ENCODE data around the gene ATG5.

Gene ATG5

DNA sequence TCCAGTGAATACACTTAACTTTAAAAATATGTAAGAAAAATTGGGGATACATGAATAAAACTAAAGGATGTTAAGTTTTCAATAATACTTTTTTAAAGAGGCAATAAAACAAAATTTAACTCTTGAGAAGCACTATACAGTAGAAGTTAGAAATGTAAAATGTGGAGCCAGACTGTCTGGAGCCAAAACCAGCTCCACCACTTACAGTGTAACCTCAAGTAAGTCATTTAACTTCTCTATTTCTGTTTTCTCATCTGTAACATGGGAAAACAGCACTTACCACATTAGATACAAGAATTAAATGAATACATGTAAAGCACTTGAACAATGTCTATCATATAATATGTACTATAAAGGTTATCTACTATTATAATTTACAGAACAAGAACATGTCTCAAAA is 6.7 kb downstream of the ATG5 start:
- H3K4me3 ChIP-seq (ENCODE audit: low read length): no peak overlapping the region
- no peak overlapping the region for H3K23ac ChIP-seq (ENCODE audit: low read length)
- DNase-seq: no peak
- peaks cover 3% of the 10 kb centered on the region for H3K4me1 ChIP-seq (ENCODE audit: control insufficient read depth, low read depth, low read length)
- H3K79me1 ChIP-seq (ENCODE audit: low read length): peaks cover 10% of the 10 kb centered on the region
- H3K4ac ChIP-seq (ENCODE audit: low read depth, low read length): no peak overlapping the region
- no peaks in the 10 kb centered on the region for H3K36me3 ChIP-seq (ENCODE audit: control insufficient read depth, insufficient read depth, low read length)
- no peak overlapping the region for H3K27ac ChIP-seq (ENCODE audit: low read depth, low read length)
- H2BK15ac ChIP-seq (replicated peaks; ENCODE audit: low read depth): no peak overlapping the region
- no peak overlapping the region for H2AK5ac ChIP-seq (ENCODE audit: low read length)
- no peaks in the 10 kb centered on the region for H3K27me3 ChIP-seq (ENCODE audit: insufficient read depth, low read length, poor library complexity)
- no peak overlapping the region for H2BK5ac ChIP-seq (ENCODE audit: low read length)
- H4K8ac ChIP-seq (ENCODE audit: low read depth, low read length): no peak overlapping the region
- H4K5ac ChIP-seq (ENCODE audit: low read length): no peak overlapping the region
- no peak overlapping the region for H2BK120ac ChIP-seq (ENCODE audit: low read depth, low read length)
- H3K56ac ChIP-seq (ENCODE audit: low read length): no peak overlapping the region
- no peak overlapping the region for H3K4me2 ChIP-seq (ENCODE audit: low read length)
- no peak overlapping the region for H3K9ac ChIP-seq (ENCODE audit: low read length)
- H3K79me2 ChIP-seq (ENCODE audit: control insufficient read depth, insufficient read depth, low read length): peaks cover 40% of the 10 kb centered on the region
- no peak overlapping the region for H3K18ac ChIP-seq (ENCODE audit: low read length)

DNA sequence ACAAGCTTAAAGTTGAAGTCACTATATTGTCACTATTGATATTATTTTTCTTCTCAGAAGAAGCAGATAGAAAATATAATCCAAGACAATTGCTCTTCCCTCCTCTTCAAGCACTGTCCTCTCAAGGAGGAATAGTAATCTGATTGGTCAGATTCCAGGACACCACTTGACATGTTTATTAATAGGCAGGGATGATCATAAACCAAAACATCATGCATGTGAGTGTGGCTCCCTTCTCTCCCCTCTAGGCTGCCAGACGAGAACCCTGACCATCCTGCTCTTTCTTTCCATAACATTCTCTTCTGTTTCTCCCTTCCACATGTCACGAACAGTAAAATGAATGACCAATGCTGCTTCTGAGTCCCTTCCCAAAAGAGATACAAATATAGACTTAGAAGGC is 7.5 kb downstream of the ATG5 start:
- Histone ChIP-seq H4K5ac (ENCODE audit: low read length) (no peak overlapping the region), H3K4me1 (ENCODE audit: control insufficient read depth, low read depth, low read length) (peaks cover 2% of the 10 kb centered on the region), H3K4ac (ENCODE audit: low read depth, low read length) (no peak overlapping the region), H2AK5ac (ENCODE audit: low read length) (no peak overlapping the region), H3K4me2 (ENCODE audit: low read length) (no peak overlapping the region), H3K56ac (ENCODE audit: low read length) (no peak overlapping the region), H3K27me3 (ENCODE audit: insufficient read depth, low read length, poor library complexity) (no peaks in the 10 kb centered on the region), H3K18ac (ENCODE audit: low read length) (no peak overlapping the region), H3K79me2 (ENCODE audit: control insufficient read depth, insufficient read depth, low read length) (peaks cover 33% of the 10 kb centered on the region), H3K4me3 (ENCODE audit: low read length) (no peak overlapping the region), H2BK5ac (ENCODE audit: low read length) (no peak overlapping the region), H3K36me3 (ENCODE audit: control insufficient read depth, insufficient read depth, low read length) (no peaks in the 10 kb centered on the region), H3K23ac (ENCODE audit: low read length) (no peak overlapping the region), H3K9ac (ENCODE audit: low read length) (no peak overlapping the region), H2BK15ac (replicated peaks; ENCODE audit: low read depth) (no peak overlapping the region), H2BK120ac (ENCODE audit: low read depth, low read length) (no peak overlapping the region), H3K27ac (ENCODE audit: low read depth, low read length) (no peak overlapping the region), H4K8ac (ENCODE audit: low read depth, low read length) (no peak overlapping the region), H3K79me1 (ENCODE audit: low read length) (peaks cover 10% of the 10 kb centered on the region)
- no CpG with 5 or more reads among the region's 2 CpGs for WGBS (ENCODE audit: extremely low coverage, insufficient coverage, low lambda C conversion rate)
- DNase-seq: no peak

DNA sequence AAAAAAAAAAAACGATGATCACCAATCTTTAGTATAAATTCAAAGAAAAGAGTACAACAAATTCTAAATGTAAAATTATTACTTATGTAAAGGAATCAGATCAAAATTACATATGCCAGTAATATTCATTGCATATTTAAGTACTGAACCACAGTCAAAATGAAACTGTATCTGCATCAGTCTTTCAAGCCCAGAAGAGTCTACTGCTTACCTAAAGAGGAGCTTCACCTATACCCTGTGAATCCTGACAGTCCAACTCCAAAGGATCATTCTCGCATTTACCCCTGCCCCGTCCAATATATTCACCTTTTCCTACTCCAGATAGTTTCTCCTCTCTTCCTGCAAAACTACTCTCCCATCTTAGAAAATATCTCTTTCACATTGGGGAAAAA is 9.2 kb downstream of the ATG5 start:
- Histone ChIP-seq H2BK120ac (ENCODE audit: low read depth, low read length) (no peak overlapping the region), H3K23ac (ENCODE audit: low read length) (no peak overlapping the region), H2BK5ac (ENCODE audit: low read length) (no peak overlapping the region), H2BK15ac (replicated peaks; ENCODE audit: low read depth) (no peak overlapping the region), H3K27me3 (ENCODE audit: insufficient read depth, low read length, poor library complexity) (no peaks in the 10 kb centered on the region), H3K79me1 (ENCODE audit: low read length) (peaks cover 11% of the 10 kb centered on the region), H3K18ac (ENCODE audit: low read length) (no peak overlapping the region), H4K8ac (ENCODE audit: low read depth, low read length) (no peak overlapping the region), H3K4me3 (ENCODE audit: low read length) (no peak overlapping the region), H3K4ac (ENCODE audit: low read depth, low read length) (no peak overlapping the region), H4K5ac (ENCODE audit: low read length) (no peak overlapping the region), H3K27ac (ENCODE audit: low read depth, low read length) (no peak overlapping the region), H2AK5ac (ENCODE audit: low read length) (no peak overlapping the region), H3K4me2 (ENCODE audit: low read length) (no peak overlapping the region), H3K79me2 (ENCODE audit: control insufficient read depth, insufficient read depth, low read length) (peaks cover 24% of the 10 kb centered on the region), H3K9ac (ENCODE audit: low read length) (no peak overlapping the region), H3K56ac (ENCODE audit: low read length) (no peak overlapping the region), H3K36me3 (ENCODE audit: control insufficient read depth, insufficient read depth, low read length) (no peaks in the 10 kb centered on the region), H3K4me1 (ENCODE audit: control insufficient read depth, low read depth, low read length) (peaks cover 4% of the 10 kb centered on the region)
- no CpG with 5 or more reads among the region's 3 CpGs for WGBS (ENCODE audit: extremely low coverage, insufficient coverage, low lambda C conversion rate)
- DNase-seq: no peak

DNA sequence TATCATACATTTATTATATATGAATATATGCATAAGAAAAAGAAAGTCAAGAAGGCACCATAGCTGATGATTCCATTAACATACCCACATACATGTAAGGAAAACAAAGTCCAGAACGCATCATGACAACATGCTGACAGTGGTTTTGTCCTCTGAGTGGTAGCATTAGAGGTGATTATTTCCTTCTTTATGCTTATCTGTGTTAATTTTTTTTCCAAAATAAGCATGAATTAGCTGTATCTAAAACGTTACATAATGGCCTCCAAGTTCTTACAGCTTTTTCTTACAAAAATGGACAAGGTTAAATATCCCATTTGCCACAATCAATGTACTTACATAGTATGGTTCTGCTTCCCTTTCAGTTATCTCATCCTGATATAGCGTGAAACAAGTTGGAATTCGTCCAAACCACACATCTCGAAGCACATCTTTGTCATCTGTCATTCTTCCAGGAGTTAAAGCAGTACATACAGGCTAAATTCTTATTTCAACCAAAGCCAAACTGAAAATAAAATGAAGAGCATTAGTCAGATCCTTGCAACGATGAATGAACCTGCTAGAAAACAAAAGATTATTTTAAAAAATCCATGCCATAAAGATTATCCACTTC is 9.7 kb downstream of the ATG5 start:
- Histone ChIP-seq H3K9ac (ENCODE audit: low read length) (no peak overlapping the region), H2BK120ac (ENCODE audit: low read depth, low read length) (no peak overlapping the region), H3K27ac (ENCODE audit: low read depth, low read length) (no peak overlapping the region), H3K18ac (ENCODE audit: low read length) (no peak overlapping the region), H3K27me3 (ENCODE audit: insufficient read depth, low read length, poor library complexity) (no peaks in the 10 kb centered on the region), H2AK5ac (ENCODE audit: low read length) (no peak overlapping the region), H3K23ac (ENCODE audit: low read length) (no peak overlapping the region), H2BK5ac (ENCODE audit: low read length) (no peak overlapping the region), H4K5ac (ENCODE audit: low read length) (no peak overlapping the region), H3K4ac (ENCODE audit: low read depth, low read length) (no peak overlapping the region), H2BK15ac (replicated peaks; ENCODE audit: low read depth) (no peak overlapping the region), H3K36me3 (ENCODE audit: control insufficient read depth, insufficient read depth, low read length) (no peaks in the 10 kb centered on the region), H3K4me3 (ENCODE audit: low read length) (no peak overlapping the region), H4K8ac (ENCODE audit: low read depth, low read length) (no peak overlapping the region), H3K4me1 (ENCODE audit: control insufficient read depth, low read depth, low read length) (peaks cover 4% of the 10 kb centered on the region), H3K4me2 (ENCODE audit: low read length) (no peak overlapping the region), H3K79me1 (ENCODE audit: low read length) (peaks cover 11% of the 10 kb centered on the region), H3K79me2 (ENCODE audit: control insufficient read depth, insufficient read depth, low read length) (peaks cover 21% of the 10 kb centered on the region), H3K56ac (ENCODE audit: low read length) (no peak overlapping the region)
- no CpG with 5 or more reads among the region's 6 CpGs for WGBS (ENCODE audit: extremely low coverage, insufficient coverage, low lambda C conversion rate)
- DNase-seq: no peak

DNA sequence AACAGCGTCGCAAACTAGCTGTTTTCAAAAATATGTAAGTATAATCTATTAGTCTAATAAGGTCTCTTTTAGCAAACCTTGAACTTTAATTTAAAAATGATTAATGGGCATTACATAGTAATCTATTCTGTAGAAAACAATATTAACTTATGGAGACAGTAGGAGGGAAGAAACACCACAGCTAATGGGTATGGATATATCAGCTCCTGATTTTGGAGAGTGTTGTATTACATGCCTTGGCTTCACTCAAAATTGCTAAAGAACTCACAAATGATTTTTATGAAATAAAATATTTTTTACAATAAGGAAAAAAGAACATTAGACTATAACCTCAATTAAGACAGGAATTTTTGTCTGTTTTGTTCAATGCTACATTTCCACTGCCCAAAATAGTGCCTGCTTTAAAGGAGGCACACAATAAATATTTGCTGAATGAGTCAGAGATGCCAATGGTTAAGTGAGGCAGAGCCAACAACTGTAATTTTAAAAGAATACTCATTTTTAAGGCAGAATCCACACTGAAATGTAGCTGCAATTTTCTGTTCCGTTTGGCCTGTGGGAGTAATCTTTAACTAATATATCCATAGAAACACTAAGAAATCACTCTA is 15.7 kb downstream of the ATG5 start:
- DNase-seq: peak; percentile 51
- Histone ChIP-seq H3K27me3 (ENCODE audit: insufficient read depth, low read length, poor library complexity) (no peaks in the 10 kb centered on the region), H3K9ac (ENCODE audit: low read length) (no peak overlapping the region), H3K4me1 (ENCODE audit: control insufficient read depth, low read depth, low read length) (peaks cover 4% of the 10 kb centered on the region), H2BK15ac (replicated peaks; ENCODE audit: low read depth) (no peak overlapping the region), H3K4me3 (ENCODE audit: low read length) (no peak overlapping the region), H3K56ac (ENCODE audit: low read length) (no peak overlapping the region), H3K23ac (ENCODE audit: low read length) (no peak overlapping the region), H3K79me2 (ENCODE audit: control insufficient read depth, insufficient read depth, low read length) (peaks cover 2% of the 10 kb centered on the region), H2AK5ac (ENCODE audit: low read length) (no peak overlapping the region), H4K5ac (ENCODE audit: low read length) (no peak overlapping the region), H3K18ac (ENCODE audit: low read length) (no peak overlapping the region), H2BK120ac (ENCODE audit: low read depth, low read length) (no peak overlapping the region), H3K27ac (ENCODE audit: low read depth, low read length) (no peak overlapping the region), H3K4ac (ENCODE audit: low read depth, low read length) (no peak overlapping the region), H3K4me2 (ENCODE audit: low read length) (no peak overlapping the region), H3K36me3 (ENCODE audit: control insufficient read depth, insufficient read depth, low read length) (no peaks in the 10 kb centered on the region), H2BK5ac (ENCODE audit: low read length) (no peak overlapping the region), H4K8ac (ENCODE audit: low read depth, low read length) (no peak overlapping the region), H3K79me1 (ENCODE audit: low read length) (peaks cover 6% of the 10 kb centered on the region)
- no CpG with 5 or more reads among the region's 3 CpGs for WGBS (ENCODE audit: extremely low coverage, insufficient coverage, low lambda C conversion rate)

DNA sequence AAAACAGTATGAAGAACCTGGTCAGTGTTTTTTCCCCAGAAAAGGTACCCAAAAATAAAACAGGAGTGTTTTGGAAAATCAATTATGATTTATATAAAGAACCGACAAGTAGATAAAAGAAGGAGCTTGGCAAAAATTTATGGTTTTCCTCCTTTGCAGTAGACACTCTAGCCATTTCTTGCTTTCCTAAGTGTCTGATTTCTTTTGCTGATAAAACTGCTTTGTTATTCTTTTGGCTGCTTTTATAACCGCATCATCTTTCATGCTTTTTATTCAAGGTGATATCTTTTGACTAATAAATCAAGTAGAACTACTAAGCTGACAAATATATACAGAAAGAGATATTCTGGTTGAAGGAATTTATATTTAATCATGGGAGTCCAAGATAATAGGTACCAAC is 16.6 kb downstream of the ATG5 start:
- Histone ChIP-seq H3K4me2 (ENCODE audit: low read length) (no peak overlapping the region), H3K36me3 (ENCODE audit: control insufficient read depth, insufficient read depth, low read length) (no peaks in the 10 kb centered on the region), H3K4ac (ENCODE audit: low read depth, low read length) (no peak overlapping the region), H3K56ac (ENCODE audit: low read length) (no peak overlapping the region), H2AK5ac (ENCODE audit: low read length) (no peak overlapping the region), H3K79me2 (ENCODE audit: control insufficient read depth, insufficient read depth, low read length) (peaks cover 4% of the 10 kb centered on the region), H3K27ac (ENCODE audit: low read depth, low read length) (no peak overlapping the region), H3K27me3 (ENCODE audit: insufficient read depth, low read length, poor library complexity) (no peaks in the 10 kb centered on the region), H3K9ac (ENCODE audit: low read length) (no peak overlapping the region), H3K18ac (ENCODE audit: low read length) (no peak overlapping the region), H2BK120ac (ENCODE audit: low read depth, low read length) (no peak overlapping the region), H2BK5ac (ENCODE audit: low read length) (no peak overlapping the region), H3K79me1 (ENCODE audit: low read length) (peaks cover 6% of the 10 kb centered on the region), H4K5ac (ENCODE audit: low read length) (no peak overlapping the region), H2BK15ac (replicated peaks; ENCODE audit: low read depth) (no peak overlapping the region), H3K4me1 (ENCODE audit: control insufficient read depth, low read depth, low read length) (peaks cover 4% of the 10 kb centered on the region), H3K4me3 (ENCODE audit: low read length) (no peak overlapping the region), H4K8ac (ENCODE audit: low read depth, low read length) (no peak overlapping the region), H3K23ac (ENCODE audit: low read length) (no peak overlapping the region)
- WGBS (ENCODE audit: extremely low coverage, insufficient coverage, low lambda C conversion rate): no CpG with 5 or more reads among the region's 2 CpGs
- no peak for DNase-seq
